Stomach (tissue), 4 donors: ENCODE measurements around the gene PPP3R1.

Experiments used
- CTCF ChIP-seq, 7 experiments: fragments of 450-650 bp in 4 of 7; fragments of 200-600 bp in 3 of 7; sonication (generic) in 3 of 7; IDR thresholded peaks; one replicate each; pipeline ENCODE4 v1.5.1; 2016 to 2019; ENCODE audit warnings: antibody characterized with exemption in 7 of 7, control low read depth in 2 of 7, mild to moderate bottlenecking in 1 of 7
- EP300 ChIP-seq: sonication (generic); formaldehyde crosslinking; IDR thresholded peaks from one replicate; pipeline ENCODE4 v1.6.1; 2017; ENCODE audit warnings: antibody characterized with exemption
- POLR2A ChIP-seq, 4 donors: fragments of 450-650 bp; IDR thresholded peaks; one replicate each; pipeline ENCODE4 v1.6.1; 2016; ENCODE audit warnings: antibody characterized with exemption in 4 of 4, control low read depth in 2 of 4, mild to moderate bottlenecking in 1 of 4, moderate library complexity in 1 of 4

GRCh38 chr2:68246396-68246795 is 5.9 kb downstream of the PPP3R1 start:
- TF ChIP-seq CTCF (IDR thresholded peaks at IDR 0.05): no peak
- TF ChIP-seq POLR2A (IDR thresholded peaks at IDR 0.05): no peak
- no peak for TF ChIP-seq EP300
